Neuronal stem cell (in vitro differentiated cells): ENCODE data around the gene USP30.

Experiments used
- DNase-seq: peaks from one replicate; pipeline ENCODE4 v3.0.0-alpha.2; 2013; ENCODE audit warnings: low spot score
- H2AFZ ChIP-seq: one replicate; pipeline ENCODE4 v1.6.1; 2013; ENCODE audit warnings: mild to moderate bottlenecking, low read length, inconsistent platforms
- H2AK5ac ChIP-seq: 2 replicates; pipeline ENCODE4 v1.6.1; 2013; ENCODE audit warnings: low read depth, mild to moderate bottlenecking, inconsistent platforms, low read length, moderate library complexity, mixed read lengths
- H2BK120ac ChIP-seq: 2 replicates; pipeline ENCODE4 v1.6.1; 2013; ENCODE audit warnings: low read depth, mild to moderate bottlenecking, inconsistent platforms, low read length, moderate library complexity, mixed read lengths
- H2BK12ac ChIP-seq: one replicate; pipeline ENCODE4 v1.6.1; 2013; ENCODE audit warnings: low read length, inconsistent platforms
- H2BK15ac ChIP-seq: 2 replicates; pipeline ENCODE4 v1.6.1; 2013; ENCODE audit warnings: mild to moderate bottlenecking, low read length, inconsistent platforms, mixed read lengths
- H2BK5ac ChIP-seq: one replicate; pipeline ENCODE4 v1.6.1; 2013; ENCODE audit warnings: inconsistent platforms, mild to moderate bottlenecking, low read length, moderate library complexity
- H3K14ac ChIP-seq: one replicate; pipeline ENCODE4 v1.6.1; 2013; ENCODE audit warnings: low read length, inconsistent platforms
- H3K18ac ChIP-seq: 2 replicates; pipeline ENCODE4 v1.6.1; 2013; ENCODE audit warnings: low read length, inconsistent platforms
- H3K23ac ChIP-seq: 2 replicates; pipeline ENCODE4 v1.6.1; 2013; ENCODE audit warnings: low read depth, mild to moderate bottlenecking, mixed read lengths, low read length, inconsistent platforms; ENCODE audit not compliant: poor library complexity
- H3K27ac ChIP-seq: replicated peaks from 3 replicates; pipeline ENCODE4 v1.5.1; 2013; ENCODE audit warnings: low read length, inconsistent platforms
- H3K27me3 ChIP-seq, 3 experiments: 2 replicates each; pipeline ENCODE4 v1.6.1; 2013; ENCODE audit warnings: low read length in 3 of 3, mild to moderate bottlenecking in 2 of 3, inconsistent platforms in 1 of 3, low read depth in 1 of 3, mixed read lengths in 1 of 3, moderate library complexity in 1 of 3; ENCODE audit not compliant: control insufficient read depth in 3 of 3, insufficient read depth in 3 of 3
- H3K36me3 ChIP-seq, 2 donors: replicated peaks in 1 of 2; 2 replicates each; pipeline ENCODE4 v1.6.1; 2013; ENCODE audit warnings: low read length in 2 of 2; ENCODE audit not compliant: control insufficient read depth in 2 of 2, insufficient read depth in 2 of 2
- H3K4ac ChIP-seq: 2 replicates; pipeline ENCODE4 v1.6.1; 2013; ENCODE audit warnings: inconsistent platforms, mild to moderate bottlenecking, low read length, moderate library complexity
- H3K4me1 ChIP-seq, 2 donors: 1 replicate in 1 of 2; 2 replicates in 1 of 2; pipeline ENCODE4 v1.6.1; 2013; ENCODE audit warnings: low read length in 2 of 2, low read depth in 1 of 2; ENCODE audit not compliant: control insufficient read depth in 2 of 2, insufficient read depth in 1 of 2
- H3K4me2 ChIP-seq: one replicate; pipeline ENCODE4 v1.6.1; 2013; ENCODE audit warnings: mild to moderate bottlenecking, low read length, inconsistent platforms; ENCODE audit not compliant: insufficient read depth, poor library complexity, severe bottlenecking
- H3K4me3 ChIP-seq, 2 donors: 2 replicates each; pipeline ENCODE4 v1.5.1; 2013; ENCODE audit warnings: low read length in 2 of 2, mild to moderate bottlenecking in 2 of 2, inconsistent platforms in 1 of 2, moderate library complexity in 1 of 2
- H3K79me1 ChIP-seq: one replicate; pipeline ENCODE4 v1.6.1; 2013; ENCODE audit warnings: low read depth, mild to moderate bottlenecking, inconsistent platforms, low read length, moderate library complexity
- H3K9ac ChIP-seq: one replicate; pipeline ENCODE4 v1.6.1; 2013; ENCODE audit warnings: mild to moderate bottlenecking, low read depth, low read length, inconsistent platforms; ENCODE audit not compliant: poor library complexity
- H3K9me3 ChIP-seq, 2 donors: replicated peaks in 1 of 2; 2 replicates each; pipeline versions ENCODE3 to v1.6.1; 2013; ENCODE audit warnings: low read length in 2 of 2, mild to moderate bottlenecking in 2 of 2, inconsistent platforms in 1 of 2, low read depth in 1 of 2, mixed read lengths in 1 of 2, moderate library complexity in 1 of 2; ENCODE audit not compliant: control insufficient read depth in 2 of 2, insufficient read depth in 1 of 2
- H4K8ac ChIP-seq: one replicate; pipeline ENCODE4 v1.6.1; 2013; ENCODE audit warnings: low read depth, mild to moderate bottlenecking, inconsistent platforms, low read length, moderate library complexity
- H4K91ac ChIP-seq: one replicate; pipeline ENCODE4 v1.6.1; 2013; ENCODE audit warnings: low read length, low read depth, mild to moderate bottlenecking, inconsistent platforms; ENCODE audit not compliant: poor library complexity
- WGBS, 2 donors: extraction: QIAGEN DNeasy Blood & Tissue Kit; methylation state at CpG; one replicate each; pipeline ENCODE4 v1.1.7; 2013; ENCODE audit warnings: missing lambda C conversion rate in 2 of 2, mixed read lengths in 1 of 2; ENCODE audit not compliant: insufficient read length in 2 of 2, insufficient replicate concordance in 1 of 2; ENCODE audit errors: extremely low coverage in 2 of 2; 5-methylcytosine and 5-hydroxymethylcytosine counted together

Gene USP30

GRCh38 chr12:109089683-109090082 lies 37.3 kb downstream of the USP30 start:
- H3K27me3 ChIP-seq = no peaks in the 10 kb centered on the region
- H2BK120ac ChIP-seq = no peak overlapping the region
- H3K4me1 ChIP-seq = peaks cover 9 to 10% of the 10 kb centered on the region in 2 donors
- H2BK5ac ChIP-seq = no peak overlapping the region
- H3K9me3 ChIP-seq = peaks cover 1 to 7% of the 10 kb centered on the region in 2 donors
- no peak overlapping the region for H3K9ac ChIP-seq
- H3K4me3 ChIP-seq = no peak overlapping the region
- H3K4ac ChIP-seq = no peak overlapping the region
- H3K27ac ChIP-seq = no peak overlapping the region
- H2BK12ac ChIP-seq = no peak overlapping the region
- no peak overlapping the region for H4K8ac ChIP-seq
- no peak overlapping the region for H2AFZ ChIP-seq
- no peak overlapping the region for H3K18ac ChIP-seq
- no peak overlapping the region for H3K23ac ChIP-seq
- no peaks in the 10 kb centered on the region for H3K79me1 ChIP-seq
- DNase-seq = no peak
- no peak overlapping the region for H2AK5ac ChIP-seq
- no peak overlapping the region for H4K91ac ChIP-seq
- H3K4me2 ChIP-seq = no peak overlapping the region
- no peak overlapping the region for H3K14ac ChIP-seq
- H2BK15ac ChIP-seq = no peak overlapping the region
- H3K36me3 ChIP-seq = peaks cover 23 to 76% of the 10 kb centered on the region in 2 donors
- WGBS, 2 donors = no CpG with 5 or more reads among the region's 7 CpGs

- Histone ChIP-seq H2BK5ac (no peak overlapping the region), H2BK15ac (no peak overlapping the region), H2BK12ac (no peak overlapping the region), H3K4me1 (peaks cover 10 to 11% of the 10 kb centered on the region in 2 donors), H4K91ac (no peak overlapping the region), H3K9ac (no peak overlapping the region), H3K4me2 (no peak overlapping the region), H3K4ac (no peak overlapping the region), H3K27ac (no peak overlapping the region), H3K14ac (no peak overlapping the region), H3K4me3 (peak overlapping the region in 1 of 2 donors; percentile 51), H2BK120ac (no peak overlapping the region), H3K9me3 (peaks cover 0 to 7% of the 10 kb centered on the region in 2 donors), H4K8ac (no peak overlapping the region), H3K23ac (no peak overlapping the region), H3K79me1 (no peaks in the 10 kb centered on the region), H2AK5ac (peak overlapping the region; percentile 43), H3K36me3 (peaks cover 14 to 47% of the 10 kb centered on the region in 2 donors), H3K18ac (no peak overlapping the region), H3K27me3 (no peaks in the 10 kb centered on the region), H2AFZ (peak overlapping the region; percentile 77)
- WGBS, 2 donors = no CpG with 5 or more reads among the region's 6 CpGs
- no peak for DNase-seq
Measured at GRCh38 chr12:109092497-109093021, 40.2 kb downstream of the USP30 start.

GRCh38 chr12:109093022-109093918 lies 40.9 kb downstream of the USP30 start, which contains the start of gene ALKBH2:
Gene ALKBH2 (minus strand): TSS chr12:109093472. CDS start chr12:109092786, 686 bp downstream.
- Histone ChIP-seq H3K79me1 (no peaks in the 10 kb centered on the region), H3K27me3 (no peaks in the 10 kb centered on the region), H3K18ac (peak within 1 kb of the TSS; percentile 82), H3K4me3 (peak within 1 kb of the TSS; percentile 51 to 74), H3K9me3 (peaks cover 0 to 7% of the 10 kb centered on the region in 2 donors), H2AFZ (peak within 1 kb of the TSS; percentile 77), H2BK12ac (no peak within 1 kb of the TSS), H4K8ac (no peak within 1 kb of the TSS), H3K23ac (peak within 1 kb of the TSS; percentile 95), H3K4me1 (peaks cover 10 to 11% of the 10 kb centered on the region in 2 donors), H2AK5ac (peak within 1 kb of the TSS; percentile 43), H3K4ac (no peak within 1 kb of the TSS), H3K4me2 (peak within 1 kb of the TSS; percentile 54), H3K14ac (no peak within 1 kb of the TSS), H3K9ac (peak within 1 kb of the TSS; percentile 71), H2BK120ac (no peak within 1 kb of the TSS), H2BK5ac (no peak within 1 kb of the TSS), H3K36me3 (peaks cover 14 to 40% of the 10 kb centered on the region in 2 donors), H3K27ac (no peak within 1 kb of the TSS), H4K91ac (no peak within 1 kb of the TSS), H2BK15ac (no peak within 1 kb of the TSS)
- DNase-seq = peak; percentile 77
- WGBS, 2 donors = no CpG with 5 or more reads among the region's 45 CpGs

- H3K4me1 ChIP-seq = peaks cover 13% of the 10 kb centered on the region in 2 donors
- no peak overlapping the region for H2AK5ac ChIP-seq
- peak overlapping the region; percentile 85 for H3K27ac ChIP-seq
Measured at GRCh38 chr12:109097140-109097434, 44.7 kb downstream of the USP30 start.

More at GRCh38 chr12:109097140-109097434, 44.7 kb downstream of the USP30 start:
- Histone ChIP-seq H3K9me3 (peaks cover 0 to 4% of the 10 kb centered on the region in 2 donors), H3K14ac (no peak overlapping the region), H3K27me3 (no peaks in the 10 kb centered on the region), H3K4ac (no peak overlapping the region), H2BK5ac (no peak overlapping the region), H3K36me3 (peaks cover 19 to 40% of the 10 kb centered on the region in 2 donors), H3K23ac (no peak overlapping the region), H2BK120ac (no peak overlapping the region), H4K91ac (no peak overlapping the region), H2BK15ac (no peak overlapping the region), H3K4me3 (peak overlapping the region; percentile 63 to 78), H3K4me2 (peak overlapping the region; percentile 34), H3K9ac (no peak overlapping the region), H2AFZ (peak overlapping the region; percentile 99), H2BK12ac (no peak overlapping the region), H3K18ac (peak overlapping the region; percentile 12), H3K79me1 (peaks cover 4% of the 10 kb centered on the region), H4K8ac (no peak overlapping the region)
- WGBS, 2 donors = no CpG with 5 or more reads among the region's 11 CpGs
- no peak for DNase-seq
